Ishikawa (cell line): ENCODE results near the gene CRLF1.

Source experiments
- CEBPB ChIP-seq: IDR thresholded peaks from 2 replicates; pipeline ENCODE4 v1.6.1; 2012
- CREB1 ChIP-seq: IDR thresholded peaks from 2 replicates; pipeline ENCODE4 v1.6.1; 2012; ENCODE audit warnings: low read depth
- EGR1 ChIP-seq: IDR thresholded peaks from 2 replicates; pipeline ENCODE4 v1.6.1; 2012
- EP300 ChIP-seq: IDR thresholded peaks from 2 replicates; pipeline ENCODE4 v1.6.1; 2012; ENCODE audit warnings: borderline replicate concordance
- FOXM1 ChIP-seq: IDR thresholded peaks from 2 replicates; pipeline ENCODE4 v1.6.1; 2012; ENCODE audit warnings: low read depth, borderline replicate concordance
- MAX ChIP-seq: IDR thresholded peaks from 2 replicates; pipeline ENCODE4 v1.6.1; 2012
- NFIC ChIP-seq: IDR thresholded peaks from 2 replicates; pipeline ENCODE4 v1.6.1; 2012
- RAD21 ChIP-seq: IDR thresholded peaks from 2 replicates; pipeline ENCODE4 v1.6.1; 2012; ENCODE audit warnings: low read depth
- REST ChIP-seq: IDR thresholded peaks from 2 replicates; pipeline ENCODE4 v1.6.1; 2012; ENCODE audit warnings: low read depth, mild to moderate bottlenecking
- TCF12 ChIP-seq: IDR thresholded peaks from 2 replicates; pipeline ENCODE4 v1.6.1; 2012; ENCODE audit warnings: low read depth
- TEAD4 ChIP-seq: IDR thresholded peaks from 2 replicates; pipeline ENCODE4 v1.6.1; 2012
- YY1 ChIP-seq: IDR thresholded peaks from 2 replicates; pipeline ENCODE4 v1.6.1; 2012; ENCODE audit warnings: low read depth
- ZBTB7A ChIP-seq: IDR thresholded peaks from 2 replicates; pipeline ENCODE4 v1.6.1; 2012; ENCODE audit warnings: low read depth
- TF ChIP-seq, protein P1 (sequence below): IDR thresholded peaks from 2 replicates; pipeline ENCODE4 v1.6.1; 2012

Gene CRLF1

GRCh38 chr19:18620311-18620710 is 13.7 kb upstream of the CRLF1 start:
- TF ChIP-seq EGR1 (no peak), MAX (no peak)

DNA sequence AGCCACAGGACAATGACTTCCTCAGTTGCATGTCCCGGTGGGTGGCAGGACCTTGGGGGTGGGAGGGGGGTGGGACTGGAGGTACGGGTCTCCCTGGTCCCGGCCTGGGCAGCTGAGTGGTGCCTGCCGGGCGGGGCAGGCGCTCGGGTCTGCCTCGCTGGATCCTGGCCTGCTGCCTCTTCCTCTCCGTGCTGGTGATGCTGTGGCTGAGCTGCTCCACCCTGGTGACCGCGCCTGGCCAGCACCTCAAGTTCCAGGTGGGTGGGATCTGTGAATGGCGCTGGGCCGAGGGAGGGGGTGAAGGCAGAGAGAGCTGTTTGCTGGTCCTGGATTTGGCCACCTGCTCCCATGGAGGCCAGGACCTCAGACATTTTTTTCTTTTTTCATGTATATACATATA is 11.6 kb upstream of the CRLF1 start:
- TF ChIP-seq REST: no peak

DNA sequence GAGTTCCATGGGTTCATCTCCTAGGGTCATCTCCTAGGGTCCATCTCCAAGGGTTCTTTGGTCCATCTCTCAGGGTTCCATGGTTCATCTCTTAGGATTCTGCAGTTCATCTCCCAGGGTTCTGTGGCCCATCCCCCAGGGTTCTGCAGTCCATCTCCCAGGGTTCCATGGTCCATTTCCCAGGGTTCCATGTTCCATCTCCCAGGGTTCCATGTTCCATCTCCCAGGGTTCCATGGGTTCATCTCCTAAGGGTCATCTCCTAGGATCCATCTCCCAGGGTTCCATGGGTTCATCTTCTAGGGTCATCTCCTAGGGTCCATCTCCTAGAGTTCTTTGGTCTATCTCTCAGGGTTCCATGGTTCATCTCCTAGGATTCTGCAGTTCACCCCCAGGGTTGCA is 11.0 kb upstream of the CRLF1 start:
- no peak for TF ChIP-seq EP300
- no peak for TF ChIP-seq TEAD4
- TF ChIP-seq, protein P1, sequence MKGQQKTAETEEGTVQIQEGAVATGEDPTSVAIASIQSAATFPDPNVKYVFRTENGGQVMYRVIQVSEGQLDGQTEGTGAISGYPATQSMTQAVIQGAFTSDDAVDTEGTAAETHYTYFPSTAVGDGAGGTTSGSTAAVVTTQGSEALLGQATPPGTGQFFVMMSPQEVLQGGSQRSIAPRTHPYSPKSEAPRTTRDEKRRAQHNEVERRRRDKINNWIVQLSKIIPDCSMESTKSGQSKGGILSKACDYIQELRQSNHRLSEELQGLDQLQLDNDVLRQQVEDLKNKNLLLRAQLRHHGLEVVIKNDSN: no peak

GRCh38 chr19:18616023-18616422 is 9.4 kb upstream of the CRLF1 start:
- TF ChIP-seq, protein P1: no peak
- TF ChIP-seq CEBPB (no peak), NFIC (no peak), YY1 (no peak), MAX (no peak), ZBTB7A (no peak), CREB1 (no peak), REST (no peak)

DNA sequence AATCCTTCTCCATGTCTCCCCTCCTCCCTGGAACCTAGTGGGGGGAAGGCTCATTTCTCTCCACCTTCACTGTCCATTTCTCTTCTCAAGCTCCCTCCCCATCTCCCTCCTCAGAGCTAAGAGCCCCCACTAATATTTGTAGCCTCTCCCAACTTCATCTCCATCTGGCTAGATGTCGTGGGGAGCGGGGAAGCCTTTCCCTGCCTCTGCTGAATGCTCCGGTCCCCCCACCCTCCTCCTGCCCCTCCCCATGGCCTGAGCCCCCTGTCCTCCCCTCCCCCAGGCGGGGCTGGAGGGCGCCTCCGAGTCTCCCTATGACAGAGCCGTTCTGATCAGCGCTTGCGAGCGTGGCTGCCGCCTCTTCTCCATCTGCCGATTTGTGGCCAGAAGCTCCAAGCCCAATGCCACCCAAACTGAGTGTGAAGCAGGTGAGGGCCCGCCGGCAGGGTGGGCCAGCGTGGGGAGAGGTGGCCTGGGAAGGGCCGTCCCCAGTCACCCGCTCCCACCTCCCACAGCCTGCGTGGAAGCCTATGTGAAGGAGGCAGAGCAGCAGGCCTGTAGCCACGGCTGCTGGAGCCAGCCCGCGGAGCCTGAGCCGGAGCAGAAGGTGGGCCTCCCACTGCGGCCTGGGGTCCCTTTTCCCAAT is 7.1 kb upstream of the CRLF1 start:
- no peak for TF ChIP-seq TEAD4
- TF ChIP-seq NFIC: no peak
- no peak for TF ChIP-seq REST
- TF ChIP-seq CEBPB: no peak
- no peak for TF ChIP-seq MAX
- TF ChIP-seq RAD21: no peak
- TF ChIP-seq TCF12: no peak
- TF ChIP-seq ZBTB7A: no peak
- TF ChIP-seq CREB1: no peak
- no peak for TF ChIP-seq EP300
- TF ChIP-seq YY1: no peak
- no peak for TF ChIP-seq EGR1
- TF ChIP-seq, protein P1: no peak
- TF ChIP-seq FOXM1: no peak
